AG10803 (cell line): ENCODE data around the gene PCSK7.
"Not testable (repeated sequence)": the region's sequence is repeated elsewhere in the genome, so short reads cannot be mapped to it uniquely, and the experiment has no call there.

Experiments
- DNase-seq: peaks from one replicate; pipeline ENCODE4 v3.0.0; 2010; ENCODE audit warnings: low read depth
- H3K4me3 ChIP-seq: 2 replicates; pipeline ENCODE4 v1.5.1; 2011; ENCODE audit warnings: mild to moderate bottlenecking, low read length, control low read depth
- TF ChIP-seq, protein P1 (sequence below): conservative IDR thresholded peaks from 2 replicates; pipeline ENCODE4 v1.5.1; 2011; ENCODE audit warnings: mild to moderate bottlenecking, low read length, control low read depth, inconsistent platforms

The PCSK7 gene

DNA sequence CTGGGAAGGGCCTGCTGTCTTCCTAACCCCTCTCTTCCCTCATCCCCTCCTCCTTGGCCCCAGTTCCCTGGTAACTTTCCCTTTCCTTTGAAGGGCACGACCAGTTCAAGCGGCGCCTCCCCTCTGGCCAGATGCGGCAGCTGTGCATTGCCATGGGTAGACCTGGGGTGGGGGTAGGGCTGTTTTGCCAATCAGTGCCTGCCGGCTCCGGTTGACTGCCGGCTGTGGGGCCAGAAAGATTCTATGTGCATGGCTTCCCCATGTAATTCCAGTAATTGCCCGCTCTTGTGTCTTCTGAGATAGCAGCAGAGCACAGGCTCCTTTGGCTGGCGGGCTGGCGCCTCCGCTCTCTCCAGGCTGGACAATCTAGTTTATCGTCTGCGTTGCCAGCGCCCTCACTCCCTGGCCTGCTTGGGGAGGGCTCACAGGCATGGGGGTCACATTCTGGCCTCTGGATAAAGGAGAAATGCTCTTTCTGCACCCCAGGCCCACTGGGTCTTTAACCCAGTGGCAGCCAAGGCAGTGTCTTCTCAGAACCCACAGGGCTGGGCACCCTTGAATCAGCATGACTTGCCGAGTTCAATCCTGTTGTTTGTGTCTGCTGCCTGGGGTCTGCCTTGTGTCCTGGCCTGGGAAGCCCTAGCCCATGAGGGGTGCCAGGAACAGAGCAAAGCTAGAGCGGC lies 43.9 kb downstream of the PCSK7 start:
- no peak overlapping the region for H3K4me3 ChIP-seq
- DNase-seq: no peak
- TF ChIP-seq, protein P1, sequence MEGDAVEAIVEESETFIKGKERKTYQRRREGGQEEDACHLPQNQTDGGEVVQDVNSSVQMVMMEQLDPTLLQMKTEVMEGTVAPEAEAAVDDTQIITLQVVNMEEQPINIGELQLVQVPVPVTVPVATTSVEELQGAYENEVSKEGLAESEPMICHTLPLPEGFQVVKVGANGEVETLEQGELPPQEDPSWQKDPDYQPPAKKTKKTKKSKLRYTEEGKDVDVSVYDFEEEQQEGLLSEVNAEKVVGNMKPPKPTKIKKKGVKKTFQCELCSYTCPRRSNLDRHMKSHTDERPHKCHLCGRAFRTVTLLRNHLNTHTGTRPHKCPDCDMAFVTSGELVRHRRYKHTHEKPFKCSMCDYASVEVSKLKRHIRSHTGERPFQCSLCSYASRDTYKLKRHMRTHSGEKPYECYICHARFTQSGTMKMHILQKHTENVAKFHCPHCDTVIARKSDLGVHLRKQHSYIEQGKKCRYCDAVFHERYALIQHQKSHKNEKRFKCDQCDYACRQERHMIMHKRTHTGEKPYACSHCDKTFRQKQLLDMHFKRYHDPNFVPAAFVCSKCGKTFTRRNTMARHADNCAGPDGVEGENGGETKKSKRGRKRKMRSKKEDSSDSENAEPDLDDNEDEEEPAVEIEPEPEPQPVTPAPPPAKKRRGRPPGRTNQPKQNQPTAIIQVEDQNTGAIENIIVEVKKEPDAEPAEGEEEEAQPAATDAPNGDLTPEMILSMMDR: no peak

DNA sequence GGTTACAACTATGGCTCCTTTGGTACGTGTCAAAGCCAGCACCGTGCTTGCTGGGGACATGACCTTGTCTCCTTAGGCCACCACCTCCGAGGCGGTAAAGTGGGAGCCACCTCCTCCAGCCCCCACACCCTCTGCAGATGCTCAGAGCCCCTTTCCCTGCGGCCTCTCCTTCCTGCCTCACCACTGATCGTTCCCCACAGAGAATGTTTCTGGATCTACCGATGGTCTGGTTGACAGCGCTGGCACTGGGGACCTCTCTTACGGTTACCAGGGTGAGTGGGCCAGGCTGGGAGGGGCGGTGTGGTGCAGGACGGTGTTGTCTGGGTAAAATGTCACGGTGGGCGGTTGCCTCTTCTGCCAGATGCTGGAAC lies 44.5 kb downstream of the PCSK7 start:
- DNase-seq: no peak
- H3K4me3 ChIP-seq: no peak overlapping the region
- TF ChIP-seq, protein P1: no peak

DNA sequence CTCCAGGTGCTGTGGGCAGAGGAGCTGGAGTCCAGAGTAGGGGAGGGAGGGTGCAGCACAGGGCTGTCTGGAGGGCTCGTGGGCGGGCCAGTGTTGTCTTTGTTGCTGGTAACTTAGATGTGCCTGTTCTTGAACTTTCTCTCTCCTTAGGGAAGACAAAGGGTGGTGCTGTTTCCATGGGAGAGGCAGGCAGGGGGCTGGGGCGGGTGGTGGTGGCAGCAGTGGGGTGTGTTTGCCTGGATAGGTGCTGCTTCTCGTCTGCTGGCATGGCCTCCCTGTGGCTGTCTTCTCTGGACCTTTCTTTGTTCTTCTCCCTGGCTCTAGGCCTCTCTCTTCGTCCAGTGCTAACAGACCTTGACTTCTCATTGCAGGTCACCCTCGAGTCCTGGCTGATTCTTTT lies 44.9 kb downstream of the PCSK7 start:
- TF ChIP-seq, protein P1: no peak
- no peak for DNase-seq
- H3K4me3 ChIP-seq: no peak overlapping the region

DNA sequence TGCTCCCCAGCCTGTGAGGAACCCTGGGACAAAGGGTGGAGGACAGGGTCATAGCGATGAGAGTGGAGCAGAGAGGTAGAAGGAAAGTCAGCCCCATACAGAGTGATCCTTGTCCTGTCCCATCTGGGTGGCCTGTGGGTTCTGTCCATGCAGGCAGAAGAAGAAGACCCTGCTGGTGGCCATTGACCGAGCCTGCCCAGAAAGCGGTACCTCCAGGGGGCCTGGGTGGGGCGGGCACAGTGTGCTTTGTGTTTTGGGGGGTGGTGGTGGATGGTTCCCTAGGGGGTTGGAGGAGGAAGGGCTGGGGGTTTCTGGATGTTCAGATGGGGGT lies 45.5 kb downstream of the PCSK7 start:
- H3K4me3 ChIP-seq: no peak overlapping the region
- TF ChIP-seq, protein P1: no peak
- no peak for DNase-seq

DNA sequence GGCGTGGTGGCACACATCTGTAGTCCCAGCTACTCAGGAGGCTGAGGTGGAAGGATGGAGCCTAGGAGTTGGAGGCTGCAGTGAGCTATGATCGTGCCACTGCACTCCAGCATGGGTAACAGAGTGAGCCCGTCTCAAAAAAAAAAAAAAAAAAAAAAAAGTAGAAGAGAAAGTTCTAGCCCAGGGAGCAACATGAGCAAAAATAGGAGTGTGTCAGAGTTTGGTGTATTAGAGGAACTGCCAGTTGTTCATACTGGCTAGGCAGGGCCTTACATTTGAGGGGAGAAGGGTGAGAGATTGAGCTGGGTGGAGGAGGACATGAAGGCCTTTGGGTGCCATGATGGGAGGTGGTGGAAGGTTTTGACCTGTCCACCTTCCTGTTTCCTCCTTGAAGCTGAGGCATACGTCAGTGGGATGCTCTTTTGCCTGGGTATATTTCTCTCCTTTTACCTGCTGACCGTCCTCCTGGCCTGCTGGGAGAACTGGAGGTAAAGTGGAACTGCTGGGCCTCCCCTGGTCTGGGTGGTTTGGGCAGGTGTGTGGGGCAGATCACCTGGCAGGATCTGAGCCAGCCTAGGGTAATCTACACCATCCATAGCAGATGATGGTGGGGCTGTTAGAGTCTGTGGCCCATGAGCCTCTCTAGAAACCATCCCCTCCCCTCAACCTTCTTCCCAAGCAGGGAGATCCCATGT lies 46.0 kb downstream of the PCSK7 start:
- DNase-seq: no peak
- no peak overlapping the region for H3K4me3 ChIP-seq
- TF ChIP-seq, protein P1: no peak

DNA sequence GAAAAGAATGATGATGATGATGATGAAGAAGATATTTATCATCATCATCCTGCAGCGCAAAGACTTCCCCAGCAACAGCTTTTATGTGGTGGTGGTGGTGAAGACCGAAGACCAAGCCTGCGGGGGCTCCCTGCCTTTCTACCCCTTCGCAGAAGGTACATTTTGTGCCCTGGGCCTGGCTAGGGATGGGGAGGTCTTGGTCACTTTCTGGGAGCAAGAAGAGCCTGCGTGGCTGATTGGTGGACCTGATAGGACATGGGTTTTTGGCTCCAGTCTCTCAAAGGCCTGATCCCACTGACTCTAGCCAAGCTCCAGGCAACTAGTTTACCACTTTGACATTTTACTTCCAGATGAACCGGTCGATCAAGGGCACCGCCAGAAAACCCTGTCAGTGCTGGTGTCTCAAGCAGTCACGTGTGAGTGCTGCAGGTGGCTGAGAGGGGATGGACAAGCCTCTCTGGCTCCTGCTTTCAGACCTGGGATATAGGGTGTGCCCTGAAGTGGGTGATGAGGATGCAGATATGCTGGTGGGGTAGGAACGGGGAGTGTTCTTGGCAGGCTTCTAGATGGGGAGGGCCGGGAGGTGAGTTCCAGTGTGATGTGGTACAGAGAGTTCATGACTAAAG lies 48.0 kb downstream of the PCSK7 start:
- no peak for DNase-seq
- H3K4me3 ChIP-seq: no peak overlapping the region
- TF ChIP-seq, protein P1: no peak

DNA sequence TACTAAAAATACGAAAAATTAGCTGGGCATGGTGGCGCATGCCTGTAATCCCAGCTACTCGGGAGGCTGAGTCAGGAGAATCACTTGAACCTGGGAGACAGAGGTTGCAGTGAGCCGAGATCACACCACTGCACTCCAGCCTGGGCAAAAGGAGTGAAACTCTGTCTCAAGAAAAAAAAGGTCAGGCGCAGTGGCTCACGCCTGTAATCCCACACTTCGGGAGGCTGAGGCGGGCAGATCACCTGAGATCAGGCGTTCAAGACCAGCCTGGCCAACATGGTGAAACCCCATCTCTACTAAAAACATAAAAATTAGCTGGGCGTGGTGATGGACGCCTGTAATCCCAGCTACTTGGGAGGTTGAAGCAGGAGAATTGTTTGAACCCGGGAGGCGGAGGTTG lies 48.7 kb downstream of the PCSK7 start:
- not testable (repeated sequence) for DNase-seq, H3K4me3 ChIP-seq
